Esophagus squamous epithelium (tissue), 4 donors: ENCODE results near the gene EPHX1.

Source experiments
- POLR2A ChIP-seq, 4 donors: fragments of 450-650 bp; IDR thresholded peaks; one replicate each; pipeline ENCODE4 v1.6.1; 2017; ENCODE audit warnings: antibody characterized with exemption in 4 of 4, mild to moderate bottlenecking in 4 of 4, moderate library complexity in 3 of 4
- TF ChIP-seq, protein P1 (sequence below), 6 experiments: fragments of 450-650 bp in 4 of 6; fragments of 200-600 bp in 2 of 6; sonication (generic) in 2 of 6; IDR thresholded peaks; one replicate each; pipeline ENCODE4 v1.5.1; 2016 to 2019; ENCODE audit warnings: antibody characterized with exemption in 6 of 6, mild to moderate bottlenecking in 4 of 6, moderate library complexity in 4 of 6

DNA sequence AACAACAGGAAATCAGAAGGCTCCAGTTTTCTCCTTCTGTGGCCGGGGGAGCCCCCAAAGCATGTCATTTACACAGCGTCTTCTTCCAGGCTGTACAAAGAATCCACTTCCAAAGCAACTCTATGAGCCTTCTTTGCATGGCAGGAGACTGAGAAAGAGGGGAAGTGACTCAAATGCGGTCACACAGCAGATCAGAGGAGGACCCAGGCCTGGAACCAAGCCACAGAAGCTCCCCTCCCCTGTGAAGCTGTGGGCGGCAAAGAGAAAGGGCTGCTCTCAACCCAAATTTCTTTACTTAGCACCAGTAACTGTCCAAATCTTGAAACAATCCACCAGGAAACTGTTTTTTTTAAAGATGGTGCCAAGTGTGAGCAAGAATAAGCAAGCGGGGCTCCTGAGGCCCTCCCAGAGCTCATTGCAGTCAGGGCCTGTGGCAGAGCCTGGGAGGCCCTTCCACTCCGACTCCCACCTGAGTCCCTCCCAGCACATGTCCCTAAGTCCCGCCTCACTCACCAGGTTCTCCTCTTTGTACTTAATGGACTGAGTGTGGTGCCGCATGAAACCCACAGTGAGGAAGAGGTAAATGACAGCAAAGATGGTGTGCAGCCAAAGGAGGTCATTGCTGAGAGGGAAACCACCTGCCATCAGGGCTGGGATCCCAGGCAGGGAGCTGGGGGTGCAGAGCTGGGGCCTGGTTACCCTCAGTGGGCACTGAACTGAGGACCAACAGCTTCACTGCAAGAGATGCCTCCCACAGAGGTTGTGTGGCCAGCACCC is 56.3 kb downstream of the EPHX1 start:
- TF ChIP-seq, protein P1, sequence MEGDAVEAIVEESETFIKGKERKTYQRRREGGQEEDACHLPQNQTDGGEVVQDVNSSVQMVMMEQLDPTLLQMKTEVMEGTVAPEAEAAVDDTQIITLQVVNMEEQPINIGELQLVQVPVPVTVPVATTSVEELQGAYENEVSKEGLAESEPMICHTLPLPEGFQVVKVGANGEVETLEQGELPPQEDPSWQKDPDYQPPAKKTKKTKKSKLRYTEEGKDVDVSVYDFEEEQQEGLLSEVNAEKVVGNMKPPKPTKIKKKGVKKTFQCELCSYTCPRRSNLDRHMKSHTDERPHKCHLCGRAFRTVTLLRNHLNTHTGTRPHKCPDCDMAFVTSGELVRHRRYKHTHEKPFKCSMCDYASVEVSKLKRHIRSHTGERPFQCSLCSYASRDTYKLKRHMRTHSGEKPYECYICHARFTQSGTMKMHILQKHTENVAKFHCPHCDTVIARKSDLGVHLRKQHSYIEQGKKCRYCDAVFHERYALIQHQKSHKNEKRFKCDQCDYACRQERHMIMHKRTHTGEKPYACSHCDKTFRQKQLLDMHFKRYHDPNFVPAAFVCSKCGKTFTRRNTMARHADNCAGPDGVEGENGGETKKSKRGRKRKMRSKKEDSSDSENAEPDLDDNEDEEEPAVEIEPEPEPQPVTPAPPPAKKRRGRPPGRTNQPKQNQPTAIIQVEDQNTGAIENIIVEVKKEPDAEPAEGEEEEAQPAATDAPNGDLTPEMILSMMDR (IDR thresholded peaks at IDR 0.05), result no peak
- TF ChIP-seq POLR2A (IDR thresholded peaks at IDR 0.05), result no peak
